GM21737 (cell line): Measurements from ENCODE around the gene NDUFC2.
"Not testable (repeated sequence)": the region's sequence is repeated elsewhere in the genome, so short reads cannot be mapped to it uniquely, and the experiment has no call there.

Experiments
- ATAC-seq: cut with Tn5 transposase; IDR thresholded peaks from one replicate; pipeline ENCODE4 v1.9.1; 2021; ENCODE audit warnings: mild to moderate bottlenecking, moderate library complexity; ENCODE audit not compliant: unreplicated experiment

The NDUFC2 gene

GRCh38 chr11:78032090-78032489, 47.6 kb downstream of the NDUFC2 start:
- ATAC-seq, result no peak

- no peak for ATAC-seq
Observed at GRCh38 chr11:78031629-78032028, 48.0 kb downstream of the NDUFC2 start.

GRCh38 chr11:78030429-78031325, 49.0 kb downstream of the NDUFC2 start:
- no peak for ATAC-seq

- not testable (repeated sequence) for ATAC-seq
Observed at GRCh38 chr11:78028423-78028822, 51.2 kb downstream of the NDUFC2 start.

- ATAC-seq, result no peak
Observed at GRCh38 chr11:78027759-78028158, 51.9 kb downstream of the NDUFC2 start.

- ATAC-seq, result no peak
Observed at GRCh38 chr11:78025378-78025777, 54.3 kb downstream of the NDUFC2 start.

GRCh38 chr11:78023426-78023825, 56.2 kb downstream of the NDUFC2 start:
- no peak for ATAC-seq

- ATAC-seq, result no peak
Observed at GRCh38 chr11:78022397-78023396, 57.0 kb downstream of the NDUFC2 start, which contains the start of gene KCTD14. Gene KCTD14 (minus strand): TSS chr11:78023276. CDS start chr11:78023249, 27 bp downstream.

GRCh38 chr11:78021611-78022010, 58.1 kb downstream of the NDUFC2 start:
- ATAC-seq, result no peak

GRCh38 chr11:78020246-78020645, 59.4 kb downstream of the NDUFC2 start:
- no peak for ATAC-seq

GRCh38 chr11:78019808-78020207, 59.9 kb downstream of the NDUFC2 start:
- no peak for ATAC-seq
